Measurements from ENCODE around the gene EFCAB12. TPM values are rescaled to one million over a fixed set of nuclear protein-coding genes. Genes with fewer than 3 reads are reported as not detected.

Gene EFCAB12
- total and polyA plus RNA-seq, 2 of the 8 experiments (the other 6 are each of a cell fraction or from before 2014, with no cell fraction given), result 0.60 to 0.99 TPM

DNA sequence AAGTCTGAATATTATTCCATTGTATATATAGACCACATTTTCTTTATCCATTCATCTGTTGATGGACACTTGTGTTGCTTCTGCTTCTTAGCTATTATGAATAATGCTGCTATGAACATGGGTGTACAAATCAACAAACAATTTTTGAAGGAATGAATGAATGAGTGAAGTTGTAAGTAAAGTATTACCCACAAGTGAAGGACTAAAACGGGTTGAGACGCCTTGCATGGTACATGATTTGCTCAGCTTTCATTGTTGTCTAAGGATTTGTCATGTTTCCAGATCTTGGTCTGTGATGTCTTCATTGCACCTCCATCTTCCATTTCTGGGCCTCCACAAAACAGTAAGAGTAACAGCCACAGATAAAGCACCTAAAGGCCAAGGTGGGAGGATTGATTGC, 32.1 kb upstream of the EFCAB12 start:
- Histone ChIP-seq H3K36me3 (ENCODE audit: control insufficient read depth in 2 of 4, insufficient read depth in 4 of 4, low read length in 3 of 4) (peaks cover 0 to 25% (median under 1%) of the 10 kb centered on the region in 4 experiments; a peak in 4 of 8 replicates), H3K23ac (ENCODE audit: insufficient read length) (no peak overlapping the region), H4K91ac (replicated peaks; ENCODE audit: insufficient read length, low read length) (no peak overlapping the region), H2BK12ac (ENCODE audit: low read depth, low read length) (no peak overlapping the region), H3K9me3 (ENCODE audit: insufficient read depth in 2 of 2, low read depth in 1 of 2, low read length in 1 of 2) (no peaks in the 10 kb centered on the region), H3K56ac (replicated peaks; ENCODE audit: insufficient read length, low read depth, low read length) (no peak overlapping the region), H3K14ac (ENCODE audit: insufficient read length) (no peak overlapping the region), H4K8ac (ENCODE audit: extremely low read depth, insufficient read depth, low read length) (no peak overlapping the region), H3K9ac (replicated peaks in 1 of 4; ENCODE audit: extremely low read depth in 1 of 4, low read depth in 3 of 4, low read length in 3 of 4) (no peak overlapping the region), H3K4me3 (ENCODE audit: extremely low read depth in 1 of 4, insufficient read depth in 2 of 4, low read depth in 3 of 4, low read length in 4 of 4) (no peak overlapping the region), H3K18ac (ENCODE audit: extremely low read depth, low read length) (no peak overlapping the region), H2BK20ac (ENCODE audit: low read length) (no peak overlapping the region), H2AK5ac (ENCODE audit: low read depth, low read length) (no peak overlapping the region), H2BK5ac (ENCODE audit: low read depth, low read length) (no peak overlapping the region), H2BK15ac (ENCODE audit: low read length) (no peak overlapping the region), H3K4me2 (ENCODE audit: insufficient read depth in 1 of 2, low read depth in 2 of 2, low read length in 2 of 2) (no peak overlapping the region), H2BK120ac (replicated peaks; ENCODE audit: low read depth, low read length) (no peak overlapping the region), H3K79me1 (ENCODE audit: low read depth, low read length) (no peaks in the 10 kb centered on the region), H2AFZ (ENCODE audit: low read length) (no peak overlapping the region), H3K79me2 (ENCODE audit: control insufficient read depth in 1 of 2, insufficient read depth in 2 of 2, low read length in 2 of 2) (no peaks in the 10 kb centered on the region), H4K20me1 (replicated peaks in 1 of 2; ENCODE audit: control insufficient read depth in 1 of 2, insufficient read depth in 2 of 2, low read length in 2 of 2) (no peaks in the 10 kb centered on the region), H3K23me2 (ENCODE audit: low read depth, low read length) (peaks cover 2% of the 10 kb centered on the region; the same call in 1 of the 2 replicates), H3K4me1 (replicated peaks in 1 of 4; ENCODE audit: control insufficient read depth in 3 of 4, insufficient read depth in 4 of 4, low read length in 3 of 4) (no peaks in the 10 kb centered on the region), H3K4ac (replicated peaks; ENCODE audit: insufficient read length, low read depth, low read length) (no peak overlapping the region), H3K27me3 (replicated peaks in 1 of 4; ENCODE audit: control insufficient read depth in 3 of 4, extremely low read depth in 1 of 4, insufficient read depth in 3 of 4, low read length in 3 of 4) (no peaks in the 10 kb centered on the region), H3K27ac (ENCODE audit: low read depth, low read length) (no peak overlapping the region), H4K5ac (ENCODE audit: insufficient read length, low read depth, low read length) (no peak overlapping the region)
- FAIRE-seq (no peak), DNase-seq (ENCODE audit: low read depth in 1 of 2, low spot score in 2 of 2) (no peak)
- TF ChIP-seq EP300 (IDR thresholded peaks at IDR 0.05; ENCODE audit: borderline replicate concordance in 1 of 2, low read depth in 2 of 2, low read length in 2 of 2) (no peak), CHD2 (IDR thresholded peaks at IDR 0.05; ENCODE audit: low read length) (no peak), SP4 (IDR thresholded peaks at IDR 0.05; ENCODE audit: low read length) (no peak), RXRA (IDR thresholded peaks at IDR 0.05; ENCODE audit: insufficient read depth, low read depth, low read length) (no peak), ZNF274 (IDR thresholded peaks at IDR 0.05; ENCODE audit: borderline replicate concordance, extremely low read depth, low read length) (no peak), MAFK (IDR thresholded peaks at IDR 0.05; ENCODE audit: low read depth, low read length) (no peak), TAF1 (IDR thresholded peaks at IDR 0.05; ENCODE audit: low read depth, low read length) (no peak), NANOG (IDR thresholded peaks at IDR 0.05; ENCODE audit: insufficient read depth, low read depth, low read length, poor library complexity, severe bottlenecking) (no peak), E2F6 (IDR thresholded peaks at IDR 0.05) (no peak), ASH2L (IDR thresholded peaks at IDR 0.05; ENCODE audit: low read length) (no peak), JUN (IDR thresholded peaks at IDR 0.05; ENCODE audit: low read depth, low read length) (no peak), SUZ12 (IDR thresholded peaks at IDR 0.05; ENCODE audit: low read length) (no peak), SIRT6 (IDR thresholded peaks at IDR 0.05; ENCODE audit: low read length) (no peak), SAP30 (IDR thresholded peaks at IDR 0.05; ENCODE audit: insufficient read depth, insufficient replicate concordance, low read length) (no peak)
- POLR2A ChIA-PET (ENCODE audit: partially characterized antibody), result no interaction called here
- WGBS, 2 experiments (ENCODE audit: extremely low coverage in 1 of 2, insufficient coverage in 1 of 2, insufficient read length in 1 of 2, insufficient replicate concordance in 2 of 2, low coverage in 1 of 2, low lambda C conversion rate in 2 of 2, missing lambda C conversion rate in 1 of 2), result 88% methylated on average over 2 of the region's 2 CpGs; no CpG with 5 or more reads in 1 of the 2 experiments
- CTCF ChIA-PET (ENCODE audit: partially characterized antibody), result interaction anchor here (0.9 kb wide), 1 partner anchor 120 kb away, joined by 5 read pairs; no protein-coding TSS in a partner anchor

Measured in H1 (cell line).